ENCODE results near the gene MOCOS. TPM values are rescaled to one million over a fixed set of nuclear protein-coding genes. Genes with fewer than 3 reads are reported as not detected.

The MOCOS gene
- total RNA-seq, 1 experiment from 2014 or later: 12.1 TPM

- no peak for TF ChIP-seq CTCF (IDR thresholded peaks at IDR 0.05 in 2 of 3, conservative IDR thresholded peaks at IDR 0.05 in 1 of 3; ENCODE audit: borderline replicate concordance in 1 of 3, insufficient read depth in 1 of 3, low read depth in 2 of 3, low read length in 2 of 3)
- no peak for TF ChIP-seq EZH2phosphoT487 (IDR thresholded peaks at IDR 0.05; ENCODE audit: borderline replicate concordance)
- no peak for TF ChIP-seq FOSL1 (IDR thresholded peaks at IDR 0.05; ENCODE audit: low read depth)
- no peak for TF ChIP-seq ATF3 (IDR thresholded peaks at IDR 0.05)
- no peak for TF ChIP-seq JUND (IDR thresholded peaks at IDR 0.05)
- no peak for TF ChIP-seq EGR1 (IDR thresholded peaks at IDR 0.05; ENCODE audit: low read depth)
- TF ChIP-seq POLR2AphosphoS5 (IDR thresholded peaks at IDR 0.05; ENCODE audit: low read depth, low read length): no peak
- TF ChIP-seq YY1 (IDR thresholded peaks at IDR 0.05; ENCODE audit: extremely low read depth, insufficient replicate concordance, low read depth, low read length): no peak
Measured at GRCh38 chr18:36300211-36300610, 112.9 kb downstream of the MOCOS start (continued).

- ATAC-seq (no peak), DNase-seq (ENCODE audit: low read depth, low spot score) (no peak)
- no peaks in the 10 kb centered on the region for H3K9me2 ChIP-seq (ENCODE audit: insufficient read depth)
- H3K4me2 ChIP-seq (ENCODE audit: low read length): no peak overlapping the region
- RAD21 ChIA-PET (ENCODE audit: low non-redundant PET in 1 of 2, low total read pairs in 2 of 2, uncharacterized antibody in 2 of 2, unreplicated experiment in 2 of 2): no interaction called here
- no peak overlapping the region for H3K27ac ChIP-seq (ENCODE audit: low read depth, low read length)
- H3K9me3 ChIP-seq (ENCODE audit: control insufficient read depth in 1 of 2, insufficient read depth in 1 of 2, low read depth in 1 of 2, low read length in 2 of 2): no peaks in the 10 kb centered on the region
- POLR2A ChIA-PET: no interaction called here
- H3K4me3 ChIP-seq (replicated peaks in 1 of 2; ENCODE audit: low read depth in 1 of 2, low read length in 2 of 2): no peak overlapping the region
- no TSS peak for BruUV-seq (replicated peaks)
- no peaks in the 10 kb centered on the region for H4K20me1 ChIP-seq (ENCODE audit: insufficient read depth)
- no peaks in the 10 kb centered on the region for H3K36me3 ChIP-seq (ENCODE audit: control insufficient read depth in 1 of 2, insufficient read depth in 2 of 2, low read length in 2 of 2)
- H2AFZ ChIP-seq (ENCODE audit: low read depth, low read length, poor library complexity, severe bottlenecking): no peak overlapping the region
- intact Hi-C loops (cut with micrococcal nuclease): no loop called here
- CTCF ChIA-PET: no interaction called here
- no peak overlapping the region for H3K9ac ChIP-seq (ENCODE audit: low read length)
- peaks cover 19% of the 10 kb centered on the region for H3K27me3 ChIP-seq (ENCODE audit: insufficient read depth, low read length)
- peaks cover 0 to 6% of the 10 kb centered on the region in 2 experiments; a peak in 1 of 4 replicates for H3K4me1 ChIP-seq (ENCODE audit: control insufficient read depth in 1 of 2, insufficient read depth in 2 of 2, low read length in 2 of 2)
- H3K79me2 ChIP-seq (ENCODE audit: insufficient read depth, low read length): no peaks in the 10 kb centered on the region
- TF ChIP-seq ELF1 (IDR thresholded peaks at IDR 0.05; ENCODE audit: borderline replicate concordance, low read depth) (no peak), REST (IDR thresholded peaks at IDR 0.05; ENCODE audit: low read depth) (no peak), POLR2AphosphoS5 (IDR thresholded peaks at IDR 0.05; ENCODE audit: low read depth, low read length) (no peak), EGR1 (IDR thresholded peaks at IDR 0.05; ENCODE audit: low read depth) (no peak), SRF (IDR thresholded peaks at IDR 0.05; ENCODE audit: low read depth) (no peak), TCF7L2 (IDR thresholded peaks at IDR 0.05; ENCODE audit: borderline replicate concordance, extremely low read depth, insufficient read depth, insufficient read length) (no peak), EZH2 (IDR thresholded peaks at IDR 0.05) (no peak), MAX (IDR thresholded peaks at IDR 0.05) (no peak), ZNF274 (IDR thresholded peaks at IDR 0.05; ENCODE audit: low read depth, low read length) (no peak), CEBPB (IDR thresholded peaks at IDR 0.05; ENCODE audit: low read depth) (no peak), SIN3A (IDR thresholded peaks at IDR 0.05; ENCODE audit: low read depth) (no peak), CTCF (IDR thresholded peaks at IDR 0.05 in 2 of 3, conservative IDR thresholded peaks at IDR 0.05 in 1 of 3; ENCODE audit: borderline replicate concordance in 1 of 3, insufficient read depth in 1 of 3, low read depth in 2 of 3, low read length in 2 of 3) (no peak), POLR2A (IDR thresholded peaks at IDR 0.05; ENCODE audit: borderline replicate concordance, extremely low read depth, insufficient read depth, insufficient read length) (no peak)
Measured at GRCh38 chr18:36301884-36302283, 114.6 kb downstream of the MOCOS start.
